SH-SY5Y (cell line): ENCODE measurements around the gene KIF1A.

ENCODE experiments used
- GATA2 ChIP-seq: IDR thresholded peaks from 2 replicates; pipeline ENCODE4 v1.6.1; 2011; ENCODE audit warnings: mild to moderate bottlenecking, low read depth, low read length
- GATA3 ChIP-seq: IDR thresholded peaks from 2 replicates; pipeline ENCODE4 v1.6.1; 2011; ENCODE audit warnings: low read depth, mild to moderate bottlenecking, low read length, moderate library complexity

DNA sequence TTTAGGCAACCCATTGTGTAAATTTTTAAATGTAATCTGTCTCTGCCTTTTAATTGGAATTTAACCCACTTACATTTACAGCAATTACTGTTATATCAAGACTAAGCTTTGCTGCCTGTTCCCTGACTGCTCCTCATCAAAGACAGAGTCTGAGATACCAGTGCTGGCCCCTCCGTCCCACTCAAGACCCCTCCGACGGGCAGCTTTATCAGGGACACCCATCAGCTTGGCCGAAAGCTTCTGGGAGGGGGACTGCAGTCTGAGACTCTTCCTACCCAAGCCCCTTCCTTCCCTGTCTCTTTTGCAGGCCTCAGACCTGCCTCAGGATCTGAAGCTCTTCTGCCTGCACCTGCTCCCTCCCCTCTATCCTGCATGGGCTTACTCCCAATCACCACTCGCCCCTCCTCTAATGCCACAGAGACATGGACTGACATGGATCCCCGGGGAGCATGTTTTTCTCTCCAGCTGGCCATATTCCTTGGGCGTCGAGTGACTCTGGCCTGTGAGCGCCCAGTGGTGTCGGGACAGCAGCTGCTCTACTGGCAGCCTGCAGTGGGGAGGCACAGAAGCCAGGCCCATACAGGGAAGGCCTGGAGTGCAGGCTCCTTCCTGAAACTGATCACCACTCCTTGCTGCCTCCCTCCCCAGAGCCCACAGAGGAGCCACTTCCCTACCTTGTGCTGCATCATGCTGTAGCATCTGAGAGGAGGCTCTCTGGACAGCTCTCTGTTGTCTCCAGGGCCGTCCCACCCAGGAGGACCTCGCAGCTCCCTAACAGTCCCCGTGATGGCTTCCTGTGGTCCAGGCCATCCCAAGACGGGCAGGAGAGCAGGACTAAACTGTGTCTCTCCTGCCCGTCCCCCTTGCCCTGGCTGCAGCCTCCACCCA lies 3.7 kb upstream of the KIF1A start:
- TF ChIP-seq GATA2 (no peak), GATA3 (no peak)
